Liver (tissue), 9 donors: ENCODE data around the gene SOBP. TPM values are rescaled to one million over a fixed set of nuclear protein-coding genes. Genes with fewer than 3 reads are reported as not detected.

Source experiments
- DNase-seq: peaks from one replicate; pipeline ENCODE4 v3.0.0-alpha.2; 2017; ENCODE audit warnings: low spot score
- H3K27ac ChIP-seq, 2 donors: one replicate each; pipeline ENCODE4 v1.7.0; 2013; ENCODE audit warnings: inconsistent platforms in 2 of 2, low read length in 2 of 2, control low read depth in 1 of 2, low read depth in 1 of 2, mild to moderate bottlenecking in 1 of 2
- H3K27me3 ChIP-seq, 4 donors: one replicate each; pipeline versions ENCODE4 v1.6.1 to v1.7.0; 2013; ENCODE audit warnings: low read length in 3 of 4, inconsistent platforms in 1 of 4, mild to moderate bottlenecking in 1 of 4, moderate library complexity in 1 of 4; ENCODE audit not compliant: control insufficient read depth in 4 of 4, insufficient read depth in 4 of 4
- H3K36me3 ChIP-seq, 4 donors: one replicate each; pipeline versions ENCODE4 v1.6.1 to v1.7.0; 2013; ENCODE audit warnings: low read length in 3 of 4, mild to moderate bottlenecking in 3 of 4, low read depth in 1 of 4, moderate library complexity in 1 of 4; ENCODE audit not compliant: control insufficient read depth in 4 of 4, insufficient read depth in 3 of 4
- H3K4me1 ChIP-seq, 4 donors: one replicate each; pipeline versions ENCODE4 v1.6.1 to v1.7.0; 2013; ENCODE audit warnings: low read length in 3 of 4, mild to moderate bottlenecking in 3 of 4, moderate library complexity in 1 of 4; ENCODE audit not compliant: control insufficient read depth in 4 of 4, insufficient read depth in 4 of 4
- H3K4me3 ChIP-seq, 3 donors: one replicate each; pipeline versions ENCODE4 v1.6.1 to v1.7.0; 2013; ENCODE audit warnings: low read length in 3 of 3, control low read depth in 1 of 3, low read depth in 1 of 3, mild to moderate bottlenecking in 1 of 3
- H3K9ac ChIP-seq, 2 donors: one replicate each; pipeline ENCODE4 v1.7.0; 2013; ENCODE audit warnings: low read length in 2 of 2, mild to moderate bottlenecking in 2 of 2, moderate library complexity in 2 of 2, control low read depth in 1 of 2, low read depth in 1 of 2
- H3K9me3 ChIP-seq, 4 donors: one replicate each; pipeline versions ENCODE4 v1.6.1 to v1.7.0; 2013; ENCODE audit warnings: low read length in 3 of 4; ENCODE audit not compliant: control insufficient read depth in 4 of 4
- EGR1 ChIP-seq, 2 donors: IDR thresholded peaks; 2 replicates each; pipeline ENCODE4 v1.6.1; 2016 to 2018; ENCODE audit warnings: antibody characterized with exemption in 2 of 2, low read depth in 2 of 2
- FOXA1 ChIP-seq: IDR thresholded peaks from 2 replicates; pipeline ENCODE4 v1.6.1; 2016; ENCODE audit warnings: antibody characterized with exemption
- FOXA2 ChIP-seq: IDR thresholded peaks from 2 replicates; pipeline ENCODE4 v1.6.1; 2016; ENCODE audit warnings: antibody characterized with exemption
- GABPA ChIP-seq, 2 donors: IDR thresholded peaks in 1 of 2; conservative IDR thresholded peaks in 1 of 2; 2 replicates each; pipeline ENCODE4 v1.6.1; 2016; ENCODE audit warnings: antibody characterized with exemption in 2 of 2, mild to moderate bottlenecking in 1 of 2, moderate library complexity in 1 of 2
- HNF4A ChIP-seq, 2 donors: conservative IDR thresholded peaks; 2 replicates each; pipeline ENCODE4 v1.6.1; 2016; ENCODE audit warnings: antibody characterized with exemption in 2 of 2, mild to moderate bottlenecking in 2 of 2
- HNF4G ChIP-seq: IDR thresholded peaks from 2 replicates; pipeline ENCODE4 v1.6.1; 2016; ENCODE audit warnings: antibody characterized with exemption
- JUND ChIP-seq, 2 donors: IDR thresholded peaks; 2 replicates each; pipeline ENCODE4 v1.6.1; 2016; ENCODE audit warnings: antibody characterized with exemption in 2 of 2
- NR2F2 ChIP-seq: IDR thresholded peaks from 2 replicates; pipeline ENCODE4 v1.6.1; 2016; ENCODE audit warnings: antibody characterized with exemption
- RAD21 ChIP-seq, 2 donors: IDR thresholded peaks; 2 replicates each; pipeline ENCODE4 v1.6.1; 2016; ENCODE audit warnings: antibody characterized with exemption in 2 of 2, mild to moderate bottlenecking in 2 of 2
- RXRA ChIP-seq, 2 donors: IDR thresholded peaks; 2 replicates each; pipeline ENCODE4 v1.6.1; 2017 to 2018; ENCODE audit warnings: antibody characterized with exemption in 2 of 2, mild to moderate bottlenecking in 1 of 2
- SP1 ChIP-seq: IDR thresholded peaks from 2 replicates; pipeline ENCODE4 v1.6.1; 2018; ENCODE audit warnings: antibody characterized with exemption, mild to moderate bottlenecking
- TAF1 ChIP-seq: conservative IDR thresholded peaks from 2 replicates; pipeline ENCODE4 v1.6.1; 2016; ENCODE audit warnings: antibody characterized with exemption, mild to moderate bottlenecking
- YY1 ChIP-seq: IDR thresholded peaks from 2 replicates; pipeline ENCODE4 v1.6.1; 2016; ENCODE audit warnings: antibody characterized with exemption, mild to moderate bottlenecking
- WGBS: extraction: QIAGEN DNeasy Blood & Tissue Kit; methylation state at CpG from one replicate; pipeline ENCODE4 v1.1.7; 2013; 5-methylcytosine and 5-hydroxymethylcytosine counted together
- polyA plus RNA-seq, 2 donors: library from polyadenylated mRNA; stranded (reverse) in 1 of 2; unstranded in 1 of 2; fragments of 200-250 nt in 1 of 2; fragments of >200 nt in 1 of 2; fragmentation: Nextera tagmentation in 1 of 2; extraction: Ambion mirVana in 1 of 2; gene quantifications; one replicate each; pipeline versions ENCODE4 v1.2.1 to v1.2.3, GENCODE V29; 2013 to 2015
- total RNA-seq, 2 donors: library from RNA; depleted of rRNA; stranded (reverse); fragments of >200 nt; gene quantifications; one replicate each; pipeline ENCODE4 v1.2.3, GENCODE V29; 2014
- TF ChIP-seq, protein P1 (sequence below): IDR thresholded peaks from 2 replicates; pipeline ENCODE4 v1.6.1; 2016; ENCODE audit warnings: antibody characterized with exemption, mild to moderate bottlenecking
- TF ChIP-seq, protein P2 (sequence below): IDR thresholded peaks from 2 replicates; pipeline ENCODE4 v1.6.1; 2016; ENCODE audit warnings: antibody characterized with exemption
- TF ChIP-seq, protein P3 (sequence below): fragments of 150-350 bp; IDR thresholded peaks from 2 replicates; pipeline ENCODE4 v1.5.1; 2017; ENCODE audit warnings: improper control_type of control experiment, low read depth, low read length; ENCODE audit not compliant: missing input control
- TF ChIP-seq, protein P4 (sequence below): IDR thresholded peaks from 2 replicates; pipeline ENCODE4 v1.6.1; 2016; ENCODE audit warnings: antibody characterized with exemption
- TF ChIP-seq, protein P5 (sequence below): IDR thresholded peaks from 2 replicates; pipeline ENCODE4 v1.6.1; 2016; ENCODE audit warnings: antibody characterized with exemption
- donor health status: healthy.
- donor health status: healthy.
- donor health status: healthy.
- donor health status: healthy.
- donor health status: healthy.

SOBP gene
- total and polyA plus RNA-seq, 4 donors, result 0.99 to 5.4 (median 1.9) TPM

DNA sequence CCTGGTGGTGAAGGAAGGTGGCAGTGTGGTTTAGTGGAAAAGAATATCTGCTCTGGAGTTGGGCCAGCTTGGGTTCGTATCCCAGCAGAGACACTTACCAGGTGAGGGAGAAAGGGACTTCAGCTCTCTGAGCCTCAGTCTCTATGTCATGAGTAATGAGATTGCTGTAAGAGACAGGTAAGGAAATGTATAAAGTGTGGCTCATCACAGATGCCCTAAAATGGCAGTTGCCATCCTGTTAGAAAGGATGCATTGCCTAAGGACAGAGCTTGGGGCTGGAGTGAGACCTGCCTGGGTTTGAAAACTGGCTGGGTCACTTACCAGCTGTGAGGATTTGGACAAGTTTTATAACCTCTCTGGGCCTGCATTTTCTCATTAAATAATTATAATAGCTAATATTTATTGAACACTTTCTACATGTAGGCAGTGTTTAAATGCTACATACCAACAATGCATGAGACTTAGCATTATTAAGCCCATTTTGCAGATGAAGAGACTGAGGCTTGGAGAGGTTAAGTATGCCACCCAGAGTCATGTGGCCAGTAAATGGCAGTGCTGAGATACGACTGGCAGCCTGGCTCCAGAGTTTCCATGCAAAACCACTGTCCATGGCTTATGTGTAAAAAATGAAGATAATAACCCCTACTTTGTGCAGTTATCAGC lies 157.0 kb downstream of the SOBP start:
- no peak overlapping the region for H3K27ac ChIP-seq
- no peaks in the 10 kb centered on the region for H3K36me3 ChIP-seq
- DNase-seq, result no peak
- no peaks in the 10 kb centered on the region for H3K27me3 ChIP-seq
- 93% methylated on average over 2 of the region's 2 CpGs for WGBS
- no peak overlapping the region for H3K4me3 ChIP-seq
- H3K9ac ChIP-seq, result no peak overlapping the region
- no peaks in the 10 kb centered on the region for H3K9me3 ChIP-seq
- peaks cover 0 to 6% (median 1%) of the 10 kb centered on the region in 4 donors for H3K4me1 ChIP-seq
- TF ChIP-seq YY1, result no peak
- TF ChIP-seq, protein P1, sequence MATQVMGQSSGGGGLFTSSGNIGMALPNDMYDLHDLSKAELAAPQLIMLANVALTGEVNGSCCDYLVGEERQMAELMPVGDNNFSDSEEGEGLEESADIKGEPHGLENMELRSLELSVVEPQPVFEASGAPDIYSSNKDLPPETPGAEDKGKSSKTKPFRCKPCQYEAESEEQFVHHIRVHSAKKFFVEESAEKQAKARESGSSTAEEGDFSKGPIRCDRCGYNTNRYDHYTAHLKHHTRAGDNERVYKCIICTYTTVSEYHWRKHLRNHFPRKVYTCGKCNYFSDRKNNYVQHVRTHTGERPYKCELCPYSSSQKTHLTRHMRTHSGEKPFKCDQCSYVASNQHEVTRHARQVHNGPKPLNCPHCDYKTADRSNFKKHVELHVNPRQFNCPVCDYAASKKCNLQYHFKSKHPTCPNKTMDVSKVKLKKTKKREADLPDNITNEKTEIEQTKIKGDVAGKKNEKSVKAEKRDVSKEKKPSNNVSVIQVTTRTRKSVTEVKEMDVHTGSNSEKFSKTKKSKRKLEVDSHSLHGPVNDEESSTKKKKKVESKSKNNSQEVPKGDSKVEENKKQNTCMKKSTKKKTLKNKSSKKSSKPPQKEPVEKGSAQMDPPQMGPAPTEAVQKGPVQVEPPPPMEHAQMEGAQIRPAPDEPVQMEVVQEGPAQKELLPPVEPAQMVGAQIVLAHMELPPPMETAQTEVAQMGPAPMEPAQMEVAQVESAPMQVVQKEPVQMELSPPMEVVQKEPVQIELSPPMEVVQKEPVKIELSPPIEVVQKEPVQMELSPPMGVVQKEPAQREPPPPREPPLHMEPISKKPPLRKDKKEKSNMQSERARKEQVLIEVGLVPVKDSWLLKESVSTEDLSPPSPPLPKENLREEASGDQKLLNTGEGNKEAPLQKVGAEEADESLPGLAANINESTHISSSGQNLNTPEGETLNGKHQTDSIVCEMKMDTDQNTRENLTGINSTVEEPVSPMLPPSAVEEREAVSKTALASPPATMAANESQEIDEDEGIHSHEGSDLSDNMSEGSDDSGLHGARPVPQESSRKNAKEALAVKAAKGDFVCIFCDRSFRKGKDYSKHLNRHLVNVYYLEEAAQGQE, result no peak
- no peak for TF ChIP-seq NR2F2
- TF ChIP-seq HNF4A (conservative IDR thresholded peaks at IDR 0.05), result no peak
- TF ChIP-seq, protein P2, sequence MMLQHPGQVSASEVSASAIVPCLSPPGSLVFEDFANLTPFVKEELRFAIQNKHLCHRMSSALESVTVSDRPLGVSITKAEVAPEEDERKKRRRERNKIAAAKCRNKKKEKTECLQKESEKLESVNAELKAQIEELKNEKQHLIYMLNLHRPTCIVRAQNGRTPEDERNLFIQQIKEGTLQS, result no peak
- no peak for TF ChIP-seq FOXA1
- TF ChIP-seq EGR1 (IDR thresholded peaks at IDR 0.05; ENCODE audit: low read depth in 2 of 2), result no peak
- TF ChIP-seq SP1, result no peak
- TF ChIP-seq TAF1, result no peak
- TF ChIP-seq, protein P3, sequence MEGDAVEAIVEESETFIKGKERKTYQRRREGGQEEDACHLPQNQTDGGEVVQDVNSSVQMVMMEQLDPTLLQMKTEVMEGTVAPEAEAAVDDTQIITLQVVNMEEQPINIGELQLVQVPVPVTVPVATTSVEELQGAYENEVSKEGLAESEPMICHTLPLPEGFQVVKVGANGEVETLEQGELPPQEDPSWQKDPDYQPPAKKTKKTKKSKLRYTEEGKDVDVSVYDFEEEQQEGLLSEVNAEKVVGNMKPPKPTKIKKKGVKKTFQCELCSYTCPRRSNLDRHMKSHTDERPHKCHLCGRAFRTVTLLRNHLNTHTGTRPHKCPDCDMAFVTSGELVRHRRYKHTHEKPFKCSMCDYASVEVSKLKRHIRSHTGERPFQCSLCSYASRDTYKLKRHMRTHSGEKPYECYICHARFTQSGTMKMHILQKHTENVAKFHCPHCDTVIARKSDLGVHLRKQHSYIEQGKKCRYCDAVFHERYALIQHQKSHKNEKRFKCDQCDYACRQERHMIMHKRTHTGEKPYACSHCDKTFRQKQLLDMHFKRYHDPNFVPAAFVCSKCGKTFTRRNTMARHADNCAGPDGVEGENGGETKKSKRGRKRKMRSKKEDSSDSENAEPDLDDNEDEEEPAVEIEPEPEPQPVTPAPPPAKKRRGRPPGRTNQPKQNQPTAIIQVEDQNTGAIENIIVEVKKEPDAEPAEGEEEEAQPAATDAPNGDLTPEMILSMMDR, result no peak
- TF ChIP-seq GABPA (IDR thresholded peaks at IDR 0.05 in 1 of 2, conservative IDR thresholded peaks at IDR 0.05 in 1 of 2), result no peak
- no peak for TF ChIP-seq HNF4G
- TF ChIP-seq RXRA (IDR thresholded peaks at IDR 0.05), result no peak
- TF ChIP-seq JUND (IDR thresholded peaks at IDR 0.05), result no peak
- TF ChIP-seq FOXA2, result no peak
- TF ChIP-seq, protein P4, sequence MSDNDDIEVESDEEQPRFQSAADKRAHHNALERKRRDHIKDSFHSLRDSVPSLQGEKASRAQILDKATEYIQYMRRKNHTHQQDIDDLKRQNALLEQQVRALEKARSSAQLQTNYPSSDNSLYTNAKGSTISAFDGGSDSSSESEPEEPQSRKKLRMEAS, result no peak
- no peak for TF ChIP-seq RAD21 (IDR thresholded peaks at IDR 0.05)
- TF ChIP-seq, protein P5, sequence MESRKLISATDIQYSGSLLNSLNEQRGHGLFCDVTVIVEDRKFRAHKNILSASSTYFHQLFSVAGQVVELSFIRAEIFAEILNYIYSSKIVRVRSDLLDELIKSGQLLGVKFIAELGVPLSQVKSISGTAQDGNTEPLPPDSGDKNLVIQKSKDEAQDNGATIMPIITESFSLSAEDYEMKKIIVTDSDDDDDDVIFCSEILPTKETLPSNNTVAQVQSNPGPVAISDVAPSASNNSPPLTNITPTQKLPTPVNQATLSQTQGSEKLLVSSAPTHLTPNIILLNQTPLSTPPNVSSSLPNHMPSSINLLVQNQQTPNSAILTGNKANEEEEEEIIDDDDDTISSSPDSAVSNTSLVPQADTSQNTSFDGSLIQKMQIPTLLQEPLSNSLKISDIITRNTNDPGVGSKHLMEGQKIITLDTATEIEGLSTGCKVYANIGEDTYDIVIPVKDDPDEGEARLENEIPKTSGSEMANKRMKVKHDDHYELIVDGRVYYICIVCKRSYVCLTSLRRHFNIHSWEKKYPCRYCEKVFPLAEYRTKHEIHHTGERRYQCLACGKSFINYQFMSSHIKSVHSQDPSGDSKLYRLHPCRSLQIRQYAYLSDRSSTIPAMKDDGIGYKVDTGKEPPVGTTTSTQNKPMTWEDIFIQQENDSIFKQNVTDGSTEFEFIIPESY, result no peak
